SU-DHL-6 (cell line): ENCODE results near the gene C1QTNF2.

Experiments
- H2AFZ ChIP-seq: fragments of 200-600 bp; sonication (generic); 2 replicates; pipeline ENCODE4 v1.6.1; 2014; ENCODE audit warnings: low read depth, mild to moderate bottlenecking, moderate library complexity, mixed read lengths, antibody characterized with exemption, low read length; ENCODE audit not compliant: severe bottlenecking
- H3F3A ChIP-seq: fragments of 200-600 bp; shearing (Covaris generic); 2 replicates; pipeline ENCODE4 v1.6.0; 2016; ENCODE audit warnings: antibody characterized with exemption, mild to moderate bottlenecking; ENCODE audit not compliant: insufficient read depth
- H3K27ac ChIP-seq: fragments of 200-600 bp; sonication (generic); 2 replicates; pipeline ENCODE4 v1.5.1; 2016; ENCODE audit warnings: low read depth, mild to moderate bottlenecking, low read length, moderate library complexity, mixed read lengths
- H3K27me3 ChIP-seq: fragments of 200-600 bp; sonication (generic), shearing (Covaris generic); 2 replicates; pipeline ENCODE4 v1.6.0; 2014; ENCODE audit warnings: mild to moderate bottlenecking, low read length
- H3K36me3 ChIP-seq: fragments of 200-600 bp; sonication (generic); 2 replicates; pipeline ENCODE4 v1.6.1; 2014; ENCODE audit warnings: mild to moderate bottlenecking, low read length, mixed read lengths
- H3K4me2 ChIP-seq: fragments of 300-600, 200-600 bp; shearing (Covaris generic), sonication (generic); 2 replicates; pipeline ENCODE4 v1.6.0; 2014; ENCODE audit warnings: low read length, low read depth, mild to moderate bottlenecking; ENCODE audit not compliant: poor library complexity, severe bottlenecking
- H3K4me3 ChIP-seq: fragments of 200-600 bp; sonication (generic); 2 replicates; pipeline ENCODE4 v1.5.1; 2014; ENCODE audit warnings: antibody characterized with exemption, low read length, mild to moderate bottlenecking, mixed read lengths; ENCODE audit not compliant: insufficient read depth, poor library complexity, severe bottlenecking
- H3K79me2 ChIP-seq: fragments of 200-600 bp; sonication (generic); 2 replicates; pipeline ENCODE4 v1.6.1; 2014; ENCODE audit warnings: mild to moderate bottlenecking, low read length, moderate library complexity; ENCODE audit not compliant: insufficient read depth
- H3K9ac ChIP-seq: fragments of 200-600 bp; sonication (generic); 2 replicates; pipeline ENCODE4 v1.7.0; 2014; ENCODE audit warnings: mild to moderate bottlenecking, low read length
- H3K9me2 ChIP-seq: fragments of 200-600 bp; sonication (generic); replicated peaks from 2 replicates; pipeline ENCODE4 v1.6.1; 2014; ENCODE audit warnings: low read length; ENCODE audit not compliant: insufficient read depth
- H3K9me3 ChIP-seq: fragments of 200-600 bp; sonication (generic); 2 replicates; pipeline ENCODE4 v1.6.1; 2014; ENCODE audit warnings: low read length, mixed read lengths; ENCODE audit not compliant: insufficient read depth
- H4K20me1 ChIP-seq: fragments of 200-600 bp; sonication (generic); 2 replicates; pipeline ENCODE4 v1.6.1; 2014; ENCODE audit warnings: low read depth, mild to moderate bottlenecking, antibody characterized with exemption, low read length, moderate library complexity, mixed read lengths
- CTCF ChIP-seq: fragments of 200-600 bp; sonication (generic); IDR thresholded peaks from one replicate; pipeline ENCODE4 v1.5.1; 2017; ENCODE audit warnings: antibody characterized with exemption, mild to moderate bottlenecking, low read length, moderate library complexity; ENCODE audit not compliant: insufficient read depth, poor library complexity, severe bottlenecking
- EZH2phosphoT487 ChIP-seq: fragments of 200-600 bp; sonication (generic), shearing (Covaris generic); conservative IDR thresholded peaks from 2 replicates; pipeline ENCODE4 v1.6.1; 2018; ENCODE audit warnings: mild to moderate bottlenecking, antibody characterized with exemption, low read length, moderate library complexity, mixed read lengths

Gene C1QTNF2

GRCh38 chr5:160354666-160355065 is 15.8 kb downstream of the C1QTNF2 start:
- Histone ChIP-seq H3K9me2 (no peaks in the 10 kb centered on the region), H3K4me2 (no peak overlapping the region), H2AFZ (no peak overlapping the region), H3K9ac (no peak overlapping the region), H3K4me3 (no peak overlapping the region), H3K79me2 (no peaks in the 10 kb centered on the region), H3K9me3 (no peaks in the 10 kb centered on the region), H3K36me3 (no peaks in the 10 kb centered on the region), H4K20me1 (no peaks in the 10 kb centered on the region), H3K27me3 (no peaks in the 10 kb centered on the region), H3K27ac (no peak overlapping the region), H3F3A (no peaks in the 10 kb centered on the region)
- TF ChIP-seq EZH2phosphoT487 (no peak), CTCF (no peak)

GRCh38 chr5:160353379-160353778 is 17.0 kb downstream of the C1QTNF2 start:
- TF ChIP-seq EZH2phosphoT487 (no peak), CTCF (no peak)
- Histone ChIP-seq H2AFZ (no peak overlapping the region), H3K36me3 (no peaks in the 10 kb centered on the region), H3K27me3 (no peaks in the 10 kb centered on the region), H3K9ac (no peak overlapping the region), H3K9me2 (no peaks in the 10 kb centered on the region), H4K20me1 (no peaks in the 10 kb centered on the region), H3K4me3 (no peak overlapping the region), H3K79me2 (no peaks in the 10 kb centered on the region), H3K4me2 (no peak overlapping the region), H3F3A (no peaks in the 10 kb centered on the region), H3K27ac (no peak overlapping the region), H3K9me3 (no peaks in the 10 kb centered on the region)

GRCh38 chr5:160352308-160352707 is 18.1 kb downstream of the C1QTNF2 start:
- no peaks in the 10 kb centered on the region for H3K9me2 ChIP-seq
- no peaks in the 10 kb centered on the region for H3K27me3 ChIP-seq
- H3K79me2 ChIP-seq: no peaks in the 10 kb centered on the region
- no peak overlapping the region for H3K4me2 ChIP-seq
- no peaks in the 10 kb centered on the region for H4K20me1 ChIP-seq
- no peak overlapping the region for H2AFZ ChIP-seq
- H3K27ac ChIP-seq: no peak overlapping the region
- H3K4me3 ChIP-seq: no peak overlapping the region
- TF ChIP-seq CTCF (no peak), EZH2phosphoT487 (no peak)
- H3K9me3 ChIP-seq: no peaks in the 10 kb centered on the region
- no peaks in the 10 kb centered on the region for H3F3A ChIP-seq
- no peaks in the 10 kb centered on the region for H3K36me3 ChIP-seq
- no peak overlapping the region for H3K9ac ChIP-seq

GRCh38 chr5:160349935-160350303 is 20.5 kb downstream of the C1QTNF2 start:
- H3K36me3 ChIP-seq: no peaks in the 10 kb centered on the region
- no peak for TF ChIP-seq EZH2phosphoT487
- no peak for TF ChIP-seq CTCF
- no peak overlapping the region for H2AFZ ChIP-seq
- H3K9ac ChIP-seq: no peak overlapping the region
- no peak overlapping the region for H3K4me2 ChIP-seq
- H3K27me3 ChIP-seq: no peaks in the 10 kb centered on the region
- H3K27ac ChIP-seq: no peak overlapping the region
- no peaks in the 10 kb centered on the region for H3K9me2 ChIP-seq
- no peaks in the 10 kb centered on the region for H3K79me2 ChIP-seq
- no peaks in the 10 kb centered on the region for H3K9me3 ChIP-seq
- no peaks in the 10 kb centered on the region for H3F3A ChIP-seq
- no peaks in the 10 kb centered on the region for H4K20me1 ChIP-seq
- H3K4me3 ChIP-seq: no peak overlapping the region
